Nephron (organoid): ENCODE measurements around the gene USH2A.

Source experiments
- H3K27ac Mint-ChIP-seq, 3 experiments: 2 replicates each; pipeline ENCODE4 v1.8.0; 2020; ENCODE audit warnings: mixed read lengths in 3 of 3, mild to moderate bottlenecking in 2 of 3, moderate library complexity in 1 of 3
- H3K27me3 Mint-ChIP-seq: 2 replicates; pipeline ENCODE4 v1.8.0; 2021; ENCODE audit warnings: low read depth, mild to moderate bottlenecking, moderate library complexity, mixed read lengths
- H3K36me3 Mint-ChIP-seq: 2 replicates; pipeline ENCODE4 v1.8.0; 2020; ENCODE audit warnings: low read depth, mixed read lengths
- H3K4me1 Mint-ChIP-seq: 2 replicates; pipeline ENCODE4 v1.8.0; 2020; ENCODE audit warnings: mixed read lengths
- H3K4me3 Mint-ChIP-seq, 3 experiments: 2 replicates each; pipeline ENCODE4 v1.8.0; 2020; ENCODE audit warnings: mild to moderate bottlenecking in 3 of 3, mixed read lengths in 3 of 3, moderate library complexity in 2 of 3
- H3K9me3 Mint-ChIP-seq: 2 replicates; pipeline ENCODE4 v1.8.0; 2020; ENCODE audit warnings: mixed read lengths
- CTCF ChIP-seq, 3 experiments: fragments of 200-600 bp; sonication (generic); IDR thresholded peaks; one replicate each; pipeline ENCODE4 v1.5.0; 2021; ENCODE audit warnings: antibody characterized with exemption in 3 of 3; ENCODE audit not compliant: unreplicated experiment in 3 of 3

Gene USH2A

DNA sequence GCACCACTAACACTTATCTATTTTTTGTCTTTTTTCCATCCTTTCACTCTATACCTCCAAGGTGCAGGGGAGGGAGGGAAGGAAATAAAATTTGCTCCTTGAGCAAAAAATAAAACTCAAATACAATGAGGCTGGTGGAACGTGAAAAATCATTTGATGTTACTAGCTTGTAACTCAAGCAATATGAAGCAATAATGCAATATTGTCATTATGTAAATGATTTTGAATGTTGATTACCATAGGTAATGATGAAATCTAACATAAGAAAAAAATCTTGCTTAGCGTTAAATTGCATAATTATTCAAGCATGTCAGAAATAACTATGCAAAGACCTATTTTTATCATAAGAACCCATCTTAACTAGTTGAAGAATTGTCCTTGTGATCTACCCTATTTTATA, 578.5 kb downstream of the USH2A start:
- H3K27ac Mint-ChIP-seq, result no peak overlapping the region
- H3K36me3 Mint-ChIP-seq, result no peaks in the 10 kb centered on the region
- no peaks in the 10 kb centered on the region for H3K9me3 Mint-ChIP-seq
- no peak overlapping the region for H3K4me3 Mint-ChIP-seq
- no peak for TF ChIP-seq CTCF (IDR thresholded peaks at IDR 0.05; ENCODE audit: unreplicated experiment in 3 of 3)
- no peaks in the 10 kb centered on the region for H3K4me1 Mint-ChIP-seq
- H3K27me3 Mint-ChIP-seq, result no peaks in the 10 kb centered on the region

DNA sequence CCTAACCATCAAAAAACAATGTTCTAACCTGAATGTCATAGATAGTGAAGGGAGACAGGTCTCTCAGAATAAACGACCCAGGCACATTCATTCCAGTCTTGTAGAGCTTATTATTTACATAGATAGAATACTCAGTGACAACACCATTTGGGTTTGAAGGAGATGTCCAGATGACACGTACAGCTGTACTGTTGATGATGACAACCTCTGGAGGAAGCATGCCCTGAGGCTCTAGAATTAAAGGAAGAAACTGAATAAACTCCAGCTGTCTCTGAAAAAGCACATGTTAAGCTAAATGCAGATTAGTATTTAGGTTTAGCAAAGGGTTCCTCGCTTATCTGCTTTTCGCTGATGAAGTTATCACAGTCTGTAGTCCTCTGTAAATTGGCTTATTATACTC, 579.0 kb downstream of the USH2A start:
- Mint-ChIP-seq H3K27me3 (no peaks in the 10 kb centered on the region), H3K9me3 (no peaks in the 10 kb centered on the region), H3K36me3 (no peaks in the 10 kb centered on the region), H3K4me1 (no peaks in the 10 kb centered on the region), H3K4me3 (no peak overlapping the region), H3K27ac (no peak overlapping the region)
- no peak for TF ChIP-seq CTCF (IDR thresholded peaks at IDR 0.05; ENCODE audit: unreplicated experiment in 3 of 3)

DNA sequence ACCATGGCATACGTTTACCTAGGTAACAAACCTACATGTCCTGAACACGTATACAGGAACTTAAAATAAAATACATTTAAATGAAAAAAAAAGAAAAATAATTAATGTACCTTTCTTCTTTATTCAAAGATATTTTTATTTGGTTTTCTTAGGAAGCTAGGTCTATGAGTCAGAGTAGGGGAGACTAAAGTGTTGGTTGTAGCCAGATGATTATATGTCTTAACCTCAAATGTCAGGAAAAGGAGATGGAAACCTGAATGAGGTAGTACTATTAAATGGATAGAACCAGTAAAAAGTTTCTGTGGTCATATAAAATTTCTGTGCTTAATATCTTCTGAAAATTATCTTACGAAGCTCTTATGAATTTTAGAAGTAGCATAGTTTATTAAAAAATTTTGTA, 580.3 kb downstream of the USH2A start:
- no peak overlapping the region for H3K4me3 Mint-ChIP-seq
- no peaks in the 10 kb centered on the region for H3K27me3 Mint-ChIP-seq
- H3K36me3 Mint-ChIP-seq, result no peaks in the 10 kb centered on the region
- no peak for TF ChIP-seq CTCF (IDR thresholded peaks at IDR 0.05; ENCODE audit: unreplicated experiment in 3 of 3)
- no peaks in the 10 kb centered on the region for H3K4me1 Mint-ChIP-seq
- H3K27ac Mint-ChIP-seq, result no peak overlapping the region
- no peaks in the 10 kb centered on the region for H3K9me3 Mint-ChIP-seq

- TF ChIP-seq CTCF (IDR thresholded peaks at IDR 0.05; ENCODE audit: unreplicated experiment in 3 of 3), result no peak
- Mint-ChIP-seq H3K4me3 (no peak overlapping the region), H3K36me3 (no peaks in the 10 kb centered on the region), H3K4me1 (no peaks in the 10 kb centered on the region), H3K27ac (no peak overlapping the region), H3K27me3 (no peaks in the 10 kb centered on the region), H3K9me3 (peaks cover 12% of the 10 kb centered on the region)
These were observed 587.3 kb downstream of the USH2A start for GRCh38 chr1:215835951-215836350.

GRCh38 chr1:215833941-215834729, 589.1 kb downstream of the USH2A start:
- no peak for TF ChIP-seq CTCF (IDR thresholded peaks at IDR 0.05; ENCODE audit: unreplicated experiment in 3 of 3)
- Mint-ChIP-seq H3K4me1 (no peaks in the 10 kb centered on the region), H3K27ac (no peak overlapping the region)

GRCh38 chr1:215830226-215830810, 592.9 kb downstream of the USH2A start:
- H3K4me3 Mint-ChIP-seq, result no peak overlapping the region
- H3K36me3 Mint-ChIP-seq, result no peaks in the 10 kb centered on the region
- TF ChIP-seq CTCF (IDR thresholded peaks at IDR 0.05; ENCODE audit: unreplicated experiment in 3 of 3), result no peak
- H3K4me1 Mint-ChIP-seq, result no peaks in the 10 kb centered on the region
- no peaks in the 10 kb centered on the region for H3K27me3 Mint-ChIP-seq
- H3K27ac Mint-ChIP-seq, result no peak overlapping the region
- H3K9me3 Mint-ChIP-seq, result peaks cover 17% of the 10 kb centered on the region

More at GRCh38 chr1:215833941-215834729, 589.1 kb downstream of the USH2A start:
- H3K36me3 Mint-ChIP-seq, result no peaks in the 10 kb centered on the region
- H3K9me3 Mint-ChIP-seq, result peaks cover 17% of the 10 kb centered on the region
- H3K4me3 Mint-ChIP-seq, result no peak overlapping the region
- no peaks in the 10 kb centered on the region for H3K27me3 Mint-ChIP-seq
